Measurements from ENCODE around the gene DAP.

Gene DAP

GRCh38 chr5:10682801-10683525 is 78.1 kb downstream of the DAP start:
- ATAC-seq (ENCODE audit: insufficient read depth, low read depth) (no peak), DNase-seq (no peak)
- no peak overlapping the region for H2AFZ ChIP-seq (ENCODE audit: low read depth, low read length)
- H3K27me3 ChIP-seq (ENCODE audit: insufficient read depth, low read length, poor library complexity): no peaks in the 10 kb centered on the region
- TF ChIP-seq CTCF (IDR thresholded peaks at IDR 0.05; ENCODE audit: borderline replicate concordance, extremely low read depth, low read length, poor library complexity, severe bottlenecking) (no peak), EZH2 (IDR thresholded peaks at IDR 0.05; ENCODE audit: borderline replicate concordance, low read depth, low read length, severe bottlenecking) (no peak)
- no peak overlapping the region for H3K4me2 ChIP-seq (ENCODE audit: insufficient read depth, low read length)
- H3K9me3 ChIP-seq (ENCODE audit: insufficient read depth, low read length, severe bottlenecking): no peaks in the 10 kb centered on the region
- no peak overlapping the region for H3K27ac ChIP-seq (ENCODE audit: low read length)
- H3K4me3 ChIP-seq (ENCODE audit: low read depth in 1 of 2, low read length in 2 of 2): no peak overlapping the region
- H3K36me3 ChIP-seq (ENCODE audit: insufficient read depth, low read length): peaks cover 63% of the 10 kb centered on the region
- no peaks in the 10 kb centered on the region for H4K20me1 ChIP-seq (ENCODE audit: insufficient read depth, low read length)
- H3K79me2 ChIP-seq (ENCODE audit: insufficient read depth, low read length): no peaks in the 10 kb centered on the region
- no peaks in the 10 kb centered on the region for H3K4me1 ChIP-seq (ENCODE audit: insufficient read depth, low read length)
- no peak overlapping the region for H3K9ac ChIP-seq (ENCODE audit: low read depth, low read length)

GRCh38 chr5:10681731-10682679 is 79.0 kb downstream of the DAP start:
- H3K27me3 ChIP-seq (ENCODE audit: insufficient read depth, low read length, poor library complexity): no peaks in the 10 kb centered on the region
- H2AFZ ChIP-seq (ENCODE audit: low read depth, low read length): no peak overlapping the region
- no peaks in the 10 kb centered on the region for H3K4me1 ChIP-seq (ENCODE audit: insufficient read depth, low read length)
- no peak overlapping the region for H3K4me3 ChIP-seq (ENCODE audit: low read depth in 1 of 2, low read length in 2 of 2)
- no peak for TF ChIP-seq CTCF (IDR thresholded peaks at IDR 0.05; ENCODE audit: borderline replicate concordance, extremely low read depth, low read length, poor library complexity, severe bottlenecking)
- TF ChIP-seq EZH2 (IDR thresholded peaks at IDR 0.05; ENCODE audit: borderline replicate concordance, low read depth, low read length, severe bottlenecking): no peak
- no peak overlapping the region for H3K4me2 ChIP-seq (ENCODE audit: insufficient read depth, low read length)
- no peak overlapping the region for H3K27ac ChIP-seq (ENCODE audit: low read length)
- peaks cover 70% of the 10 kb centered on the region for H3K36me3 ChIP-seq (ENCODE audit: insufficient read depth, low read length)
- ATAC-seq (ENCODE audit: insufficient read depth, low read depth): no peak
- H3K9me3 ChIP-seq (ENCODE audit: insufficient read depth, low read length, severe bottlenecking): no peaks in the 10 kb centered on the region
- no peaks in the 10 kb centered on the region for H4K20me1 ChIP-seq (ENCODE audit: insufficient read depth, low read length)
- no peak overlapping the region for H3K9ac ChIP-seq (ENCODE audit: low read depth, low read length)
- H3K79me2 ChIP-seq (ENCODE audit: insufficient read depth, low read length): no peaks in the 10 kb centered on the region
- DNase-seq: no peak

- ATAC-seq (ENCODE audit: insufficient read depth, low read depth) (no peak), DNase-seq (no peak)
- Histone ChIP-seq H3K36me3 (ENCODE audit: insufficient read depth, low read length) (peaks cover 70% of the 10 kb centered on the region), H3K79me2 (ENCODE audit: insufficient read depth, low read length) (no peaks in the 10 kb centered on the region), H3K9ac (ENCODE audit: low read depth, low read length) (no peak overlapping the region), H2AFZ (ENCODE audit: low read depth, low read length) (no peak overlapping the region), H3K4me2 (ENCODE audit: insufficient read depth, low read length) (no peak overlapping the region), H3K4me1 (ENCODE audit: insufficient read depth, low read length) (no peaks in the 10 kb centered on the region), H4K20me1 (ENCODE audit: insufficient read depth, low read length) (0 out of 2 replicates have a peak, but pooled peaks cover 4% of the 10 kb centered on the region), H3K27me3 (ENCODE audit: insufficient read depth, low read length, poor library complexity) (no peaks in the 10 kb centered on the region), H3K9me3 (ENCODE audit: insufficient read depth, low read length, severe bottlenecking) (no peaks in the 10 kb centered on the region), H3K4me3 (ENCODE audit: low read depth in 1 of 2, low read length in 2 of 2) (no peak overlapping the region), H3K27ac (ENCODE audit: low read length) (no peak overlapping the region)
- TF ChIP-seq EZH2 (IDR thresholded peaks at IDR 0.05; ENCODE audit: borderline replicate concordance, low read depth, low read length, severe bottlenecking) (no peak), CTCF (IDR thresholded peaks at IDR 0.05; ENCODE audit: borderline replicate concordance, extremely low read depth, low read length, poor library complexity, severe bottlenecking) (no peak)
Observed at GRCh38 chr5:10680876-10681481, 80.1 kb downstream of the DAP start.
